NCI-H2227 treated with DMSO at 0.1 percent for 48 hours (cell line): ENCODE data around the gene AIFM3.

Experiments
- DNase-seq: peaks from one replicate; lab custom pipeline; 2025; lab: John Stamatoyannopoulos, UW

Gene AIFM3

DNA sequence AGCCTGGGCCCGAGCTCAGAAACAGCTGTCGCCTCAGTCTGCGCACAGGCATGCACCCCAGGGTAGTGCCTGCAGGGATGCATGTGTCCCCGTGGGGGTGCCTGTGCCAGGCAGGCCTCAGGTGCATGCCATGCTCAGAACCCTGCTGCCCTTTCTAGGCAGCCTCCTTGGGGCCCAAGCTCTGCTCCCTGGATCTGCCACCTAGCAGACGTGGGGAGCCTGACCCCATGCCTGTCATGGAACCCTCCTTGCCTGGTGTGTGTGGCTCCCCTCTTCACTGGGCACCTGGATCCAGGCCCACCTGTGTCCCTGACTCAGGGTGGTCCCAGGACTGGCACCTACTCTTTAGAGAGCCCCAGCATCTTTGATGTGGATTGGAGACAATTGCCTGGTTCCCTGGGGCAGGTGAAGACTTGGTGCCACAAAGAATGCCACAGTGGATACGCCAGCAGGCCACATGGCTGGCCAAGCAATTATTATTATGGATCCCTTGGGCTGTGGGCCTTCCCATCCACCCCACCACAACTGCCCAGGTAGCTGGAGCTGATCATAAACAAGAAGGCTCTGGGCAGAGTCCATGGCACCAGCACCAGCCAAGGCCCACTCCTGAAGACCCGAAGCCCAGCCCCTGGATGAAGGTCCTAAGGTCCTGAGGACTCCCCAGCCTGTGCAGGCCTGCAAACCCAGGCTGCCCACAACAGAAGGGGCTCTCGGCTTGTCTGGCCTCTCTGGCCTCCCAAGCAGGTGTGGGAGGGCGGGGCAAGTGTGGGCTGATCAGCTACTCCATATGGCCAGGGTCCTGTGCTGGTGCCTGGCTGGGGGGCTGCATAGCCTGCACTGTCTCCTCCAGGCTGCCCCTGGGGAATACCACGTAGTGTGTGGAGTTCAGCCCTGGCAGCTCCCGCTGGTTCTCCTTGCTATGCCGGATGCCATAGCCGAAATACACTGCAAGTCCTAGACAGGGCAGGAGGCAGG lies 61.5 kb downstream of the AIFM3 start:
- DNase-seq, result no peak

DNA sequence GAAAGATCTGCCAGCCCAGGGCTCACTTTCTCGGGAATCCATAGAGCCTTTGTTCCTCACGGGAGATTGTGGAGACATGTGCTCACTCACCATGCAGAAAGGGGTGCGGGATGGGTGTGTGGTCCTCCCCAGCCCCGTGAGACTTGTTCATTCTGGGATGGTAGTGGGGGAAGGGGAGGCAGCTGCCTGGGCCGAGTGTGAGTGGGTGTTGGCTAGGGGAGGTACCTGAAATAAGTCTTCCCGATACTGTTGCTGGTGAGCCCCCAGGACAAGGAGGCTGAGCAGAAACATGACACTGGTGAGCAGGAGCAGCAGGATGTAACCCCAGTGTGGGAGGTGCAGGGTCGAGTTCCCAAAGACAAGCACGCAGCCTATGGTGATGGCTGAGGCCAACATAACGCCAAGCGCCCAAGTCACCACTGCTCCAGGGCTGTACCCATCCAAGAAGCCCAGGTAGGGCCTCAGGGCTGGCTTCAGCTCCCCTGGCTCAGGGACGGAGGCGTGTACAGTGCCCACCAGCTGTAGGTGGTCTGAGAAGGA lies 62.5 kb downstream of the AIFM3 start:
- no peak for DNase-seq

DNA sequence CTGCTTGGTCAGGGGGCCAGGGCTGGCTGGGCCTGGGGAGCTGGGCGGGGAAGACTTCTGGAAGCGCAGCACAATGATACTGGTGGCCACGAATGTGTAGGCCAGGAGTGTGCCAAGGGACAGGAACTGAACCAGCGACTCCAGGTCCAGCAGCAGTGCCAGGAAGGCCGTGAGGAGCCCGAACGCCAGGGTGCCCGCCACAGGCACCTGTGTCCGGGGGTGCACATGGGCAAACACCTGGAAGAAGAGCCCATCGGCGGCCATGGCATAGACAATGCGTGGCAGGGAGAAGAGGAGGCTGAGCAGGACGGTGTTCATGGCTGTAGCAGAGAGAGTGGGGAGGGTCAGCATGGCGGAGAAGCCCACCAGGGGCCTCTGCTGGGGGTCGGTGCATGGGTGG lies 63.0 kb downstream of the AIFM3 start:
- no peak for DNase-seq
